GM12891 (cell line): ENCODE data around the gene SGSH.

Source experiments
- DNase-seq: peaks from one replicate; pipeline ENCODE4 v3.0.0; 2011; ENCODE audit warnings: low spot score; ENCODE audit not compliant: insufficient read length
- FAIRE-seq: peaks from 2 replicates; lab custom pipeline; 2011; peaks lifted over from hg19 to GRCh38; lab: Jason Lieb, UNC
- PAX5 ChIP-seq: IDR thresholded peaks from 2 replicates; pipeline ENCODE4 v1.6.1; 2011; ENCODE audit warnings: low read length, moderate library complexity, mild to moderate bottlenecking; ENCODE audit not compliant: insufficient read depth, severe bottlenecking
- POLR2A ChIP-seq: IDR thresholded peaks from 2 replicates; pipeline ENCODE4 v1.6.1; 2011; ENCODE audit warnings: low read depth, low read length, control low read depth
- POLR2AphosphoS5 ChIP-seq: IDR thresholded peaks from 2 replicates; pipeline ENCODE4 v1.6.1; 2011; ENCODE audit warnings: low read depth, low read length, control low read depth
- POU2F2 ChIP-seq: IDR thresholded peaks from 2 replicates; pipeline ENCODE4 v1.6.1; 2011; ENCODE audit warnings: low read depth, mild to moderate bottlenecking, control low read depth, low read length, moderate library complexity
- SPI1 ChIP-seq: IDR thresholded peaks from 2 replicates; pipeline ENCODE4 v1.6.1; 2011; ENCODE audit warnings: low read depth, low read length, control low read depth
- TAF1 ChIP-seq: IDR thresholded peaks from 2 replicates; pipeline ENCODE4 v1.6.1; 2011; ENCODE audit warnings: low read depth, low read length, control low read depth

Gene SGSH

GRCh38 chr17:80189611-80190010 is 30.5 kb downstream of the SGSH start:
- TF ChIP-seq POLR2A (no peak), POLR2AphosphoS5 (no peak), TAF1 (no peak), PAX5 (no peak), SPI1 (no peak), POU2F2 (no peak)
- DNase-seq: no peak

GRCh38 chr17:80187515-80187941 is 32.6 kb downstream of the SGSH start:
- TF ChIP-seq PAX5: no peak
- TF ChIP-seq SPI1: no peak
- TF ChIP-seq POU2F2: no peak
- TF ChIP-seq POLR2AphosphoS5: no peak
- TF ChIP-seq TAF1: no peak
- no peak for TF ChIP-seq POLR2A
- no peak for DNase-seq
- FAIRE-seq: no peak

More at GRCh38 chr17:80189611-80190010, 30.5 kb downstream of the SGSH start:
- no peak for FAIRE-seq

- FAIRE-seq: no peak
- TF ChIP-seq SPI1 (no peak), POLR2AphosphoS5 (no peak), TAF1 (no peak), POLR2A (no peak), POU2F2 (no peak), PAX5 (no peak)
- DNase-seq: no peak
Measured at GRCh38 chr17:80187090-80187489, 33.0 kb downstream of the SGSH start.

- DNase-seq (no peak), FAIRE-seq (no peak)
- TF ChIP-seq POU2F2 (no peak), POLR2AphosphoS5 (no peak), POLR2A (no peak), TAF1 (no peak), PAX5 (no peak)
Measured at GRCh38 chr17:80185968-80186367, 34.2 kb downstream of the SGSH start.

- TF ChIP-seq SPI1: no peak
- TF ChIP-seq PAX5: no peak
- no peak for TF ChIP-seq POLR2AphosphoS5
- no peak for TF ChIP-seq TAF1
- no peak for TF ChIP-seq POU2F2
- no peak for TF ChIP-seq POLR2A
- FAIRE-seq (no peak), DNase-seq (no peak)
Measured at GRCh38 chr17:80184423-80184714, 35.8 kb downstream of the SGSH start.

GRCh38 chr17:80183581-80184422 is 36.3 kb downstream of the SGSH start:
- DNase-seq: no peak
- TF ChIP-seq POLR2AphosphoS5 (no peak), SPI1 (no peak), PAX5 (no peak), TAF1 (no peak), POU2F2 (no peak), POLR2A (no peak)
- no peak for FAIRE-seq

GRCh38 chr17:80182845-80183223 is 37.3 kb downstream of the SGSH start:
- no peak for DNase-seq
- FAIRE-seq: no peak
- TF ChIP-seq POU2F2 (no peak), SPI1 (no peak), PAX5 (no peak), TAF1 (no peak), POLR2A (no peak), POLR2AphosphoS5 (no peak)

GRCh38 chr17:80182118-80182844 is 37.9 kb downstream of the SGSH start:
- no peak for FAIRE-seq

GRCh38 chr17:80181431-80181830 is 38.7 kb downstream of the SGSH start:
- no peak for FAIRE-seq
- no peak for DNase-seq
- no peak for TF ChIP-seq POLR2A
- TF ChIP-seq TAF1: no peak
- no peak for TF ChIP-seq POLR2AphosphoS5
- TF ChIP-seq SPI1: no peak
- no peak for TF ChIP-seq PAX5
- TF ChIP-seq POU2F2: no peak

More at GRCh38 chr17:80182118-80182844, 37.9 kb downstream of the SGSH start:
- no peak for DNase-seq
- TF ChIP-seq POLR2A: no peak
- TF ChIP-seq TAF1: no peak
- no peak for TF ChIP-seq SPI1
- TF ChIP-seq PAX5: no peak

GRCh38 chr17:80180192-80180591 is 39.9 kb downstream of the SGSH start:
- FAIRE-seq (no peak), DNase-seq (no peak)
- TF ChIP-seq POU2F2: no peak
- TF ChIP-seq PAX5: no peak
- no peak for TF ChIP-seq TAF1
- TF ChIP-seq POLR2A: no peak
- TF ChIP-seq SPI1: no peak
- TF ChIP-seq POLR2AphosphoS5: no peak
